GM18511 (cell line): Measurements from ENCODE around the gene ELFN2.

ENCODE experiments used
- ATAC-seq: cut with Tn5 transposase; IDR thresholded peaks from one replicate; pipeline ENCODE4 v1.9.1; 2021; ENCODE audit warnings: mild to moderate bottlenecking, moderate library complexity; ENCODE audit not compliant: unreplicated experiment

The ELFN2 gene

GRCh38 chr22:37456346-37456745 is 29.1 kb upstream of the ELFN2 start:
- ATAC-seq = no peak

GRCh38 chr22:37455896-37456295 is 28.6 kb upstream of the ELFN2 start:
- ATAC-seq = no peak

DNA sequence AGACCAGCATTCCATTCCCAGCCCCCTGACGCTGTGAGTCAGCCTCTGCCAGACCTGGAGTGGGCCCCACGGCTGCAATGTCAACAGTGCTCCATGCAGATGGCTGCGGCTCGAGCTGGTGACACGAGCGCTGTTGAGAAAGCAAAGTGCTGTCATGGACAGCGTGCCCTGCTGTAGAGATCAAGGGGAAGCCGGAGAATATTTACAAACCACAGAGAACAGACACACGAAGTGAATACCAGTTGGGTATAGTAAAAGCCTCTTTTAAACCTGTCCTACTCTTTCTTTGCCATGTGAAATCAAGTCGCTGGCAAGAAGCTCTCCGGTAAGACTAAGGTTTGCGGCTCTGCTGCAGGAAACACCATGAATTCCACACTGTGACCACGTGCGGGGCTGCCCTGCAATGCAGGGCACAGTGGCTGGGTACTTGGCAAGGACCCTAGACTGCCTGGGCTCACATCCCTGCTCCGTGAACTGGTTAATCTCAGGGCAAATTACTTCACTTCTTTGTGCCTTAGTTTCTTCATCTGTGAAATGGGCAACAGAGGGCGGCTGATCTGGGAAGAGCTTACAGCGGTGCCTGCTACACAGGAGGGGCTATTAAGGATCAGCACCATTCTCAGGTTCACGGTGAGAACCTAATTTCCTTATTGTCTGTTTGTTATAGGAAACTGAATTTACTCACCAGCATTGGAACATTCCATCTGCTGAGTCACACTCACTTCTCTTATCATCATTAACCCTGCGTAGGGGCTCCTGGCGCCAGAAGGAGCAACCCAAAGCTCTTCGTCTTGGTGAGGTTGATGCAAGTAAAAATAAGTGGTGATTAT is 27.8 kb upstream of the ELFN2 start:
- ATAC-seq = no peak

GRCh38 chr22:37453696-37454095 is 26.4 kb upstream of the ELFN2 start:
- ATAC-seq = no peak

GRCh38 chr22:37451218-37451617 is 23.9 kb upstream of the ELFN2 start:
- ATAC-seq = no peak

DNA sequence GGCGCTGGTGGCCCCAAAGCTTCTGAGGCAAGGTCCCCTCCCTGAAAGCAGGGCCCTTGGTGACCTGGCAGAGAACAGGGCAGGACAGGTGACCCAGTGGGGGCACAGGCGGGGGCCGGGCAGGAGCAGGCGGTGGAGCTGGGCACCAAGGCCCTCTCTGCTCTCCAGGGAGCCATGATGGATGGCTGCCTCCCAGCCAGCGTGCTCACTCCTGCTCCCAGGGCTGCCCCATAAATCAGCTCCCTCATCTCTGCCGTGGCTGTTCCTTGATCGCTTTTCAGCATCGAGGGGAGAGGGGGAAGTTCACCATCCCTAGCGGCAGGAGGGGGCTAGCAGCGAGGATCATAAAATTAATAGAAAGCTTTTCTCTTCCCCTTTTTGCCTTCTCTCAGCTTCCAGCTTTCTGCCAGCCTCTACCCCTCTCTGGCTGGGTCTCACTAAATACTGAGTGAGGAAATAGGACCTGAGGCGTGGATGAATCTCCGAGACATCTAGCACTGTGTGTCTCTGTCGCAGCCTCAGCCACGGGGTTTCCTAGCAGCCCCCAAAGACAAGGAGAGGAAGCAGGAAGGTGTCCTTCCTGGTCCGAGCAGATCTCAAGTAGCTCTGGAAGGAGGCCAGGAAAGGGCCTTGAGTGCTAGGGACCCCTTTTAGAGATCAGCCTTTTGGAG is 22.2 kb upstream of the ELFN2 start:
- ATAC-seq = no peak

GRCh38 chr22:37448516-37449127 is 21.3 kb upstream of the ELFN2 start:
- no peak for ATAC-seq

- no peak for ATAC-seq
Measured at GRCh38 chr22:37445501-37445900, 18.2 kb upstream of the ELFN2 start.

DNA sequence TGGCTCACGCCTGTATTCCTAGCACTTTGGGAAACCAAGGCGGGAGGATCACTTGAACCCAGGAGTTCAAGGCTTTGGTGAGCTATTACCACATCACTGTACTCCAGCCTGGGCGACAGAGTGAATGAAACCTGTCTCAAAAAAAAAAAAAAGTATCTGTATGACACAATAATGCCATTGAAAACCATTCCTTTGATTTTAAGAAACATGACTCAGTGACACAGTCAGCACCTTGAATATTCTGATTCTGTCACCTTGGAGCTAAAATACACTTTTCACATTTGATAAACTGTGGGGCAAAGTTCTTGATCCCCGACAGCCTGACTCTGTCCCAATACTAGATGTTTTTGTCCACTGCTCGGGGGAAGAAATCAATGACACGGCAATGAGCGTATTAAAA is 16.7 kb upstream of the ELFN2 start:
- ATAC-seq = no peak

GRCh38 chr22:37443086-37443485 is 15.8 kb upstream of the ELFN2 start:
- no peak for ATAC-seq

DNA sequence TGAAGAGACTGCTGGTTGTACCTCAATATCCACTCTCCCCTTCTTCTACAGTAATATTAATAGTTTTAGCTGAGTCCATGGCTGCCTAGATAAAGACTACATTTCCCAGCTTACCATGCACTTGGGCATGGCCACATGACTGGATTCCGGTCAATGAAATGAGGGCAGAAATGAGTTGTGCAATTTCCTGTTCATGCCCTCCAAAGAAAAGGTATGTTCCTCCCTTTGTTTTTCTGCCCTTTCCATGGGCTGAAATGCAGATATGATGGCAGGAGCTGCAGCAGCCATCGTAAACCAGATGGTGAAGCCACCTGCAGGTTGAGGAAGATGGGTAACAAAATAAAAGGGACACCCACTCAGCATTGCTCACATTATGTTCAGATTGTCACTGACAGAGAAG is 15.3 kb upstream of the ELFN2 start:
- no peak for ATAC-seq

DNA sequence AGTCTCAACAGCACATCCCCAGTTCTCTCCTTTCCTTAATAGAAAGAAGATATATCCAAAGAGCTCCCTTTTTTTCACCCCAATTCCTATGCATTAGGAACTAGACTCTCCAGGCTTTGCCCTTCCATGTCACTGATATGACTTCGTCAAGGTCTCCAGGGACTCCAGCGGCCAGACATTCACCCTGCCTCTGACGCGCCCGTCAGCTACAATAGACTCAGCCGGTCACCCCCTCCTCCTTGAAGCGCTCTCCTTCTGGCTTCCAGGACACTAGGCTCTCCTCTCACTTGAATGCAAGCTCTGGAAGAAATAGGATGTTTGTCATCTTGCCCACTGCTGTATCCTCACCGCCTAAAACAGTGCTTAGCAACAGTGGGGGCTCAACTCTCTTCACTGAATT is 14.9 kb upstream of the ELFN2 start:
- no peak for ATAC-seq

- no peak for ATAC-seq
Measured at GRCh38 chr22:37440875-37441274, 13.6 kb upstream of the ELFN2 start.

DNA sequence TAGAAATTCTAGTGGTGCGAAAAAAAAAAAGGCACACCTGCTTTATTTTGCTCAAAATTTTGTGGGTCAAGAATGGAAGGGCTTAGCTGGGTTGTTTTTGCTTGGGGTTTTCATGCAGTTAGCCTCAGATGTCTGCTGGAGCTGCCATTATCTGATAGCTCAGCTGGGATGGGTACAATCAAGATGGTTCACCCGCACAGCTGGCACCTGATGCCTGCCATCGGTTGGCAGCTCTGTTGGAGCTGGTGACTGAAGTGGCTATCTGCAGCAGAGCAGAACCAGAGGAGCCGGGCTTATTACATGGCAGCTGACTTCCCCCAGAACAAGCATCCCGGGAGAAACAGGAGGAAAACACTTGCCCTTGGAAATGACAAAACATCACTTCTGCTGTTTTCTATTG is 12.1 kb upstream of the ELFN2 start:
- no peak for ATAC-seq

- no peak for ATAC-seq
Measured at GRCh38 chr22:37435970-37436603, 8.8 kb upstream of the ELFN2 start.

DNA sequence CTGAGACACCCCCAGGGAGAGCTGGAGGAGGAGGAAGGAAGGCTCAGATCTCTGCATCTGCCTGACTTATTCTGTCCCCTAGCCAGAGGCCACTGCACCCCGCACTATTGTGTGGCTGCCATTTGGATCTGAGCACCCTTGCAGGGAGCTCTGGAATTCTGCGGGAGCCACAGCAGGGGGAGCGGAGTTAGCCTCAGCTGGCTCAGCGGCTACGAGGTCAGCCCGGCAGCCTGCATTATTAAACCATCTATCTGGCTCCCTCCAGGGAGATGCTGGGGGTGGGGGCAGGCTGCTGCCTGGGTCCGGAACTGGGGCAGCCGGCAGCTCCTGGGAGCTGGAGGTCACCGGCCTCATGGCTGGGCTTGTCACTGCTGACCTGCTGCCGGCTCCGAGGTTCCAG is 6.5 kb upstream of the ELFN2 start:
- no peak for ATAC-seq

DNA sequence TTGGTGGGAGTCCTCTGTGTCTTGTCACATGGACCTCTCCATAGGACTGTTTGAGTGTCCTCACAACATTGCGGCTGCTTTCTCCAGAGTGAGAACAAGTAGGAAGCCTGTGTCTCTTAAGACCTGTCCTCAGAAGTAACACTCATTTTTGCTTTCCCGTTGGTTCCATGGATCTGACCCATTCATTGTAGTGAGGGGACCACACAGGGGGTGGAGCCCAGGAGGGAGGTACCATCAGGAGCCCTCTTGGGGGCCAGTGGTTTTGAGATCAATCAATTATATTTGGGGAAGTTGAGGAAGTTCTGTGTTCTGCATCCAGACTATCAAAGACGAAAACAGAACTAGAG is 5.4 kb upstream of the ELFN2 start:
- no peak for ATAC-seq

DNA sequence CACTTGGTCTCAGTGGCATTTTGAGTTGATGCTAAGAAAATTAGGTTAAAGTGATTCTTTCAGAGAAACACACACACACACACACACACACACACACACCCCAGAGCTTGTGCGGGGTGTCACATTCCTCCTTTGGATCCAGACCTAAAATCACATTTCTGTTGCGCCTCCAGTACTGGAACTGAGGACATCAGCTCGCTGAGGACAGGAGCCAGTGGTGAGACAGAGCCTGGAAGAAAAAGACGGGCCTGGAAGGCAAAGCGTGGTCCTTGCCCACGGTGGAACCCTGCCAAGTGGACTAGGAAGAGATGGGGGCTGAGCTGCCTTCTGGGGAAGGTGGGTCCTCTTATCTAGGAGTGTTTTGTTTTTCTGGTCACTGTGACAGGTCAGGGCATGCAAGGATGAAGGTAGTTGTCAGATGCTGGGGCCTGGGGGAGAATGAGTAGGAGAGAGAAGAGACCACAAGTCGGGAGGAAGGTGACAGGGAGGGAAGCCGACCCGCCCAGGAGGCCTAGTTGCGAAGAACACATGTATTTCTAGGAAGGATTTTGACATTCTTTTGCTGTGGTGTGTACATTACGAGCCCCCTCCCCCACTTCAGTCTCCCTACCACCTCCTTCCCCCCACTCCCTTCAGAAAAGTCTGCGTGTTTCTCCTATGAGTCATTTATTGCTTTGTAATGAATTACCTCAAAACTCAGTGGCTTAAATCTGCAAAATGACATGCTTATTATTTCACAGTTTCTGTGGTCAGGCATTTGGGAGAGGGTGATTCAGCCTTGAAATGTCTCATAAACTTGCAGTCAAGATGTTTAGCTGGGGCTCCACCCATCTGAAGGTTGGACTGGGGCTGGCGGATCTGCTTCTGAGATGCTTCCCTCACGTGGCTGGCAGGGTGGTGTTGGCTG is 4.8 kb upstream of the ELFN2 start:
- ATAC-seq = no peak

DNA sequence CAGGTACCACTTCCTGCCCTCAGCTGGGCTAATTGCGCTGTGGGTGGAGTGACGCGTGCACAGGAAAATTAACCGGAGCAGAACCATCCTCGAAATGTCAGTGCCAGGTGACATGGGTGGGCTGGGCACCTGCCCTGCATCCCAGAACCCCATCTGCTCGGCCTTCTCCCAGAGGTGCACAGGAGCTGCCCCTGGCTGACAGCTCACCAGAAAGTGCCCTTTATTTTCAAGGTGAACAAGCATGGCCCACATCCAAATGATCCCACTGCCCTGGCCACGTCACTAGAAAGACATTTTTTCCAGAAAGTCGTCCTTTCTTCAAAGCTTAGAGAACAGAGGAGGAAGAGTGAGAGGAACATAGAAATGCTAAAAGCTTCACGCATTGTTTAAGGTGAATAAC is 4.1 kb upstream of the ELFN2 start:
- ATAC-seq = no peak

- no peak for ATAC-seq
Measured at GRCh38 chr22:37430941-37431340, 3.7 kb upstream of the ELFN2 start.
